GM21447 (cell line): ENCODE measurements around the gene PARD3B.

Experiments
- ATAC-seq: cut with Tn5 transposase; IDR thresholded peaks from one replicate; pipeline ENCODE4 v1.9.1; 2021; ENCODE audit not compliant: unreplicated experiment

Gene PARD3B

GRCh38 chr2:205293559-205293958, 748.3 kb downstream of the PARD3B start:
- ATAC-seq: no peak

- ATAC-seq: no peak
These were observed 751.7 kb downstream of the PARD3B start for GRCh38 chr2:205296959-205297358.

GRCh38 chr2:205297368-205297767, 752.1 kb downstream of the PARD3B start:
- ATAC-seq: no peak

GRCh38 chr2:205297846-205298245, 752.6 kb downstream of the PARD3B start:
- ATAC-seq: no peak

GRCh38 chr2:205311201-205311600, 765.9 kb downstream of the PARD3B start:
- ATAC-seq: no peak

- ATAC-seq: no peak
These were observed 776.0 kb downstream of the PARD3B start for GRCh38 chr2:205321231-205321630.

GRCh38 chr2:205323929-205324328, 778.7 kb downstream of the PARD3B start:
- no peak for ATAC-seq

- ATAC-seq: no peak
These were observed 779.1 kb downstream of the PARD3B start for GRCh38 chr2:205324355-205324754.

GRCh38 chr2:205333351-205333750, 788.1 kb downstream of the PARD3B start:
- no peak for ATAC-seq

GRCh38 chr2:205337274-205337673, 792.0 kb downstream of the PARD3B start:
- no peak for ATAC-seq

- ATAC-seq: no peak
These were observed 792.9 kb downstream of the PARD3B start for GRCh38 chr2:205338156-205338555.

- no peak for ATAC-seq
These were observed 797.8 kb downstream of the PARD3B start for GRCh38 chr2:205343103-205343502.

GRCh38 chr2:205346649-205347048, 801.4 kb downstream of the PARD3B start:
- ATAC-seq: no peak

- ATAC-seq: no peak
These were observed 802.6 kb downstream of the PARD3B start for GRCh38 chr2:205347899-205348298.

- ATAC-seq: no peak
These were observed 806.8 kb downstream of the PARD3B start for GRCh38 chr2:205352094-205352493.

GRCh38 chr2:205352593-205352992, 807.3 kb downstream of the PARD3B start:
- no peak for ATAC-seq

- ATAC-seq: no peak
These were observed 812.5 kb downstream of the PARD3B start for GRCh38 chr2:205357732-205358131.

- ATAC-seq: no peak
These were observed 813.1 kb downstream of the PARD3B start for GRCh38 chr2:205358351-205358815.

- no peak for ATAC-seq
These were observed 816.0 kb downstream of the PARD3B start for GRCh38 chr2:205361272-205361671.

- ATAC-seq: no peak
These were observed 816.7 kb downstream of the PARD3B start for GRCh38 chr2:205361970-205362369.

GRCh38 chr2:205364261-205364660, 819.0 kb downstream of the PARD3B start:
- no peak for ATAC-seq

GRCh38 chr2:205366336-205367060, 821.2 kb downstream of the PARD3B start:
- no peak for ATAC-seq

GRCh38 chr2:205367331-205367935, 822.2 kb downstream of the PARD3B start:
- no peak for ATAC-seq
